Mucosa of stomach (tissue), 1 donor: Measurements from ENCODE around the gene ZSWIM6.

ENCODE experiments used
- H3K27me3 ChIP-seq: one replicate; pipeline ENCODE4 v1.7.0; 2013; ENCODE audit warnings: mild to moderate bottlenecking, low read length; ENCODE audit not compliant: control insufficient read depth, insufficient read depth
- H3K36me3 ChIP-seq: one replicate; pipeline ENCODE4 v1.7.0; 2013; ENCODE audit warnings: low read length; ENCODE audit not compliant: control insufficient read depth, insufficient read depth
- H3K4me1 ChIP-seq: one replicate; pipeline ENCODE4 v1.7.0; 2013; ENCODE audit warnings: mild to moderate bottlenecking, low read length; ENCODE audit not compliant: control insufficient read depth, insufficient read depth
- H3K4me3 ChIP-seq: one replicate; pipeline ENCODE4 v1.7.0; 2013; ENCODE audit warnings: low read length
- H3K9ac ChIP-seq: one replicate; pipeline ENCODE4 v1.7.0; 2013; ENCODE audit warnings: mild to moderate bottlenecking, low read length, moderate library complexity
- H3K9me3 ChIP-seq: one replicate; pipeline ENCODE4 v1.7.0; 2013; ENCODE audit warnings: mild to moderate bottlenecking, low read length, moderate library complexity; ENCODE audit not compliant: control insufficient read depth
- donor health status: Pancreatic carcinoma.

ZSWIM6 gene

DNA sequence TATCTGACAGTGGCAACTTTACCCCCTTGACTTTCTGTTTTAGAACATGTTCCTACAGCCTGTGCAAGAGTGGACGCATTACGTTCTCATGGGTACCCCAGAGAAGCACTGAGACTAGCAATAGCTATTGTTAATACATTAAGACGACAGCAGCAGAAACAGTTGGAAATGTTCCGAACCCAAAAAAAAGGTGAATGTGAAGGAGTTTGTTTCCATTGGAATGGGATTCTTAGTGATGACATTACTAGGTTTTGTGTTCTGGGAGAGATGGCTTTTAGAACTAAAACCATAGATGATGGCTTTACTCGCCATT, 194.1 kb downstream of the ZSWIM6 start:
- Histone ChIP-seq H3K9me3 (no peaks in the 10 kb centered on the region), H3K9ac (no peak overlapping the region), H3K27me3 (no peaks in the 10 kb centered on the region), H3K36me3 (no peaks in the 10 kb centered on the region), H3K4me3 (no peak overlapping the region), H3K4me1 (peaks cover 8% of the 10 kb centered on the region)

DNA sequence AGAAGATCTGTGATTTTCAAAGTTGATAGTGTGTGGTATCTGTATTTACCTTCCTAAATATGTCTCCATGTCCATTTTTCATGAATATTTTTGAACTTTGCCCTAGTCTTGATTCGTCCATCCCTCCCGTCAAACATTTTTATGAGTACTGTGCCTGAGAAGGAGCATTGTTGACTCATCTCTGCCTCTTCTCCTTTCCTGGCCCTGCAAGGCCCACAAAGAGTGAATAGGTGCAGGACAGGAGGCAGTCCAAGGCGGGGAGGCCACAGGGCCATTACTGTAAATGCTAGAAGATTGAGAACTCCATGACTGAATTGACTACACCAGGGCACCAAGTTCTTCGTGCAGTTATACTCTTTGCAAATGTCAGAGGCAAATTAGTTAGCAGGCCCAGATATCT, 200.9 kb downstream of the ZSWIM6 start:
- no peak overlapping the region for H3K4me3 ChIP-seq
- no peaks in the 10 kb centered on the region for H3K9me3 ChIP-seq
- H3K4me1 ChIP-seq: no peaks in the 10 kb centered on the region
- no peak overlapping the region for H3K9ac ChIP-seq
- H3K36me3 ChIP-seq: no peaks in the 10 kb centered on the region
- no peaks in the 10 kb centered on the region for H3K27me3 ChIP-seq

- H3K27me3 ChIP-seq: no peaks in the 10 kb centered on the region
- H3K9me3 ChIP-seq: no peaks in the 10 kb centered on the region
- H3K36me3 ChIP-seq: no peaks in the 10 kb centered on the region
- H3K9ac ChIP-seq: no peak overlapping the region
- H3K4me3 ChIP-seq: no peak overlapping the region
- H3K4me1 ChIP-seq: peaks cover 6% of the 10 kb centered on the region
These were observed 202.6 kb downstream of the ZSWIM6 start for GRCh38 chr5:61534481-61535267.

GRCh38 chr5:61535828-61536227, 203.8 kb downstream of the ZSWIM6 start:
- H3K4me1 ChIP-seq: peaks cover 6% of the 10 kb centered on the region
- H3K27me3 ChIP-seq: no peaks in the 10 kb centered on the region
- H3K9me3 ChIP-seq: no peaks in the 10 kb centered on the region
- no peaks in the 10 kb centered on the region for H3K36me3 ChIP-seq
- H3K9ac ChIP-seq: no peak overlapping the region
- H3K4me3 ChIP-seq: no peak overlapping the region

- Histone ChIP-seq H3K36me3 (peaks cover 3% of the 10 kb centered on the region), H3K4me1 (peaks cover 6% of the 10 kb centered on the region), H3K27me3 (no peaks in the 10 kb centered on the region), H3K4me3 (no peak overlapping the region), H3K9ac (no peak overlapping the region), H3K9me3 (no peaks in the 10 kb centered on the region)
These were observed 204.9 kb downstream of the ZSWIM6 start for GRCh38 chr5:61536922-61537321.

GRCh38 chr5:61538722-61539501, 206.9 kb downstream of the ZSWIM6 start:
- H3K9me3 ChIP-seq: no peaks in the 10 kb centered on the region
- H3K4me3 ChIP-seq: no peak overlapping the region
- H3K36me3 ChIP-seq: peaks cover 12% of the 10 kb centered on the region

DNA sequence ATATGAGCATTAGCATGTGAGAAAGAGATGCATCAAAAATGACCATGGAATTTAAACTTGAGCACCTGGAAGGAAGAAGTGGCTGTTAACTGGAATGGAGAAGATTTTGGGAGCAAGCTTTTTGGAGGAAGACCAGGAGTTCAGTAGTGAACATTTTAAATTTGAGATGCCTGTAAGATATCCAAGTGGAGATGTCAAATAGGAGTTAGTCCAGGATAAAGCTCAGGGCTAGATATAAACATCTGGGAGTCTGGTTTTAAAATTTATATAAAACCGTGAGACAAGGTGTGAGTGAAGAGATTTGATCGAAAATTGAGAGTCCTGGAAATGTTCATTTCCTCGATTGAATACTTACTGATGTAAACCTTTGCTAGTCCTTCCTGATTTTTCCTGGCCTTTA, 217.5 kb downstream of the ZSWIM6 start:
- no peaks in the 10 kb centered on the region for H3K27me3 ChIP-seq
- H3K4me1 ChIP-seq: no peaks in the 10 kb centered on the region
- H3K9me3 ChIP-seq: no peaks in the 10 kb centered on the region
- H3K36me3 ChIP-seq: no peaks in the 10 kb centered on the region
- no peak overlapping the region for H3K9ac ChIP-seq
- H3K4me3 ChIP-seq: no peak overlapping the region

More at GRCh38 chr5:61538722-61539501, 206.9 kb downstream of the ZSWIM6 start:
- Histone ChIP-seq H3K27me3 (no peaks in the 10 kb centered on the region), H3K4me1 (peaks cover 6% of the 10 kb centered on the region), H3K9ac (no peak overlapping the region)

GRCh38 chr5:61551637-61552313, 219.7 kb downstream of the ZSWIM6 start:
- Histone ChIP-seq H3K36me3 (no peaks in the 10 kb centered on the region), H3K9me3 (no peaks in the 10 kb centered on the region), H3K4me1 (no peaks in the 10 kb centered on the region), H3K27me3 (no peaks in the 10 kb centered on the region), H3K9ac (no peak overlapping the region), H3K4me3 (no peak overlapping the region)

GRCh38 chr5:61559146-61559545, 227.1 kb downstream of the ZSWIM6 start:
- H3K9me3 ChIP-seq: no peaks in the 10 kb centered on the region
- H3K36me3 ChIP-seq: no peaks in the 10 kb centered on the region
- no peak overlapping the region for H3K9ac ChIP-seq
- peaks cover 5% of the 10 kb centered on the region for H3K4me1 ChIP-seq
- H3K4me3 ChIP-seq: no peak overlapping the region
- H3K27me3 ChIP-seq: no peaks in the 10 kb centered on the region

- no peaks in the 10 kb centered on the region for H3K27me3 ChIP-seq
- no peak overlapping the region for H3K4me3 ChIP-seq
- no peak overlapping the region for H3K9ac ChIP-seq
- peaks cover 5% of the 10 kb centered on the region for H3K4me1 ChIP-seq
- H3K9me3 ChIP-seq: no peaks in the 10 kb centered on the region
- H3K36me3 ChIP-seq: no peaks in the 10 kb centered on the region
These were observed 227.7 kb downstream of the ZSWIM6 start for GRCh38 chr5:61559722-61560121.

GRCh38 chr5:61563401-61563800, 231.3 kb downstream of the ZSWIM6 start:
- H3K4me1 ChIP-seq: peaks cover 5% of the 10 kb centered on the region
- H3K9ac ChIP-seq: no peak overlapping the region
- no peaks in the 10 kb centered on the region for H3K9me3 ChIP-seq
- H3K27me3 ChIP-seq: no peaks in the 10 kb centered on the region
- no peaks in the 10 kb centered on the region for H3K36me3 ChIP-seq
- H3K4me3 ChIP-seq: no peak overlapping the region

DNA sequence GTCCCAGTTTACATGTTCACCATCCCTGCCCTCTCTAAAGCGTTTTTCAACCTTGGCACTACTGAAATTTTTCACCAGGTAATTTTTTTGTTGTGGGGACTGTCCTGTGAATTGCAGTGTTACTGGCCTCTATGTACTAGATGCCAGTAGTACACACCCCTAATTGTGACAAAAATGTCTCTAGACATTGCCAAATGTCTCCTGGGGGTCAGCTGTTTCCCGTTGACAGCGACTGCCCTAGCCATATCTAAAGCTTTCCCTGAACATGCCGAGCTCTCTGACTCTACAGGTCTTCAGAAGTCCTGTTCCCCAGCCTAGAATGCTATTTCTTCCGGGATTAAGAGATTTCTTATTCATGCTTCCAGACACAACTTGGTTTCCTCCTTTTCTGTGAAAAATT, 235.3 kb downstream of the ZSWIM6 start:
- H3K4me1 ChIP-seq: peaks cover 5% of the 10 kb centered on the region
- H3K4me3 ChIP-seq: no peak overlapping the region
- H3K9ac ChIP-seq: no peak overlapping the region
- no peaks in the 10 kb centered on the region for H3K9me3 ChIP-seq
- no peaks in the 10 kb centered on the region for H3K36me3 ChIP-seq
- H3K27me3 ChIP-seq: no peaks in the 10 kb centered on the region
